H1 (cell line): Measurements from ENCODE around the gene ECPAS. TPM values are rescaled to one million over a fixed set of nuclear protein-coding genes. Genes with fewer than 3 reads are reported as not detected.

Experiments
- CTCF ChIA-PET: fragments of 300-600 bp; sonication (Branson Sonifier 250); formaldehyde crosslinking; loops from one replicate; lab custom pipeline; 2021; ENCODE audit not compliant: partially characterized antibody; lab: Charles Lee
- POLR2A ChIA-PET: fragments of 300-600 bp; sonication (Branson Sonifier 250); formaldehyde crosslinking; loops from one replicate; lab custom pipeline; 2021; ENCODE audit warnings: inconsistent platforms; ENCODE audit not compliant: partially characterized antibody; lab: Charles Lee
- DNase-seq, 2 experiments: peaks; one replicate each; pipeline versions ENCODE4 v3.0.0 to v3.0.0-alpha.2; 2010 to 2022; ENCODE audit warnings: low spot score in 2 of 2, low read depth in 1 of 2, mixed read lengths in 1 of 2
- FAIRE-seq: peaks from 2 replicates; lab custom pipeline; 2011; peaks lifted over from hg19 to GRCh38; lab: Jason Lieb, UNC
- H2AFZ ChIP-seq: 2 replicates; pipeline ENCODE4 v1.8.1; 2012; ENCODE audit warnings: low read length, inconsistent platforms
- H2AK5ac ChIP-seq: 2 replicates; pipeline ENCODE4 v1.6.1; 2013; ENCODE audit warnings: low read depth, low read length
- H2BK120ac ChIP-seq: replicated peaks from 2 replicates; pipeline ENCODE3; 2013; ENCODE audit warnings: low read depth, low read length, inconsistent platforms
- H2BK12ac ChIP-seq: 2 replicates; pipeline ENCODE4 v1.6.1; 2013; ENCODE audit warnings: low read depth, low read length
- H2BK15ac ChIP-seq: 2 replicates; pipeline ENCODE4 v1.6.1; 2013; ENCODE audit warnings: low read length
- H2BK20ac ChIP-seq: 2 replicates; pipeline ENCODE4 v1.6.1; 2013; ENCODE audit warnings: low read length
- H2BK5ac ChIP-seq: 2 replicates; pipeline ENCODE4 v1.6.1; 2013; ENCODE audit warnings: low read depth, low read length
- H3K14ac ChIP-seq: 2 replicates; pipeline ENCODE4 v1.6.1; 2013; ENCODE audit warnings: inconsistent platforms; ENCODE audit not compliant: insufficient read length
- H3K18ac ChIP-seq: 2 replicates; pipeline ENCODE4 v1.6.1; 2013; ENCODE audit warnings: low read length; ENCODE audit errors: extremely low read depth
- H3K23ac ChIP-seq: 2 replicates; pipeline ENCODE4 v1.6.1; 2013; ENCODE audit warnings: inconsistent platforms; ENCODE audit not compliant: insufficient read length
- H3K23me2 ChIP-seq: 2 replicates; pipeline ENCODE4 v1.6.1; 2013; ENCODE audit warnings: low read depth, low read length
- H3K27ac ChIP-seq: 2 replicates; pipeline ENCODE4 v1.6.1; 2011; ENCODE audit warnings: low read depth, low read length, inconsistent platforms
- H3K27me3 ChIP-seq, 4 experiments: replicated peaks in 1 of 4; 1 replicate in 1 of 4; 2 replicates in 3 of 4; pipeline versions ENCODE4 v1.6.1 to v1.8.1; 2011 to 2013; ENCODE audit warnings: low read length in 3 of 4, mild to moderate bottlenecking in 3 of 4, inconsistent platforms in 2 of 4, mixed read lengths in 2 of 4, moderate library complexity in 1 of 4; ENCODE audit not compliant: control insufficient read depth in 3 of 4, insufficient read depth in 3 of 4; ENCODE audit errors: extremely low read depth in 1 of 4
- H3K36me3 ChIP-seq, 4 experiments: 2 replicates each; pipeline versions ENCODE4 v1.6.1 to v1.8.1; 2011 to 2013; ENCODE audit warnings: mild to moderate bottlenecking in 4 of 4, low read length in 3 of 4, moderate library complexity in 2 of 4, control low read depth in 1 of 4, inconsistent platforms in 1 of 4; ENCODE audit not compliant: insufficient read depth in 4 of 4, control insufficient read depth in 2 of 4
- H3K4ac ChIP-seq: replicated peaks from 2 replicates; pipeline ENCODE3; 2013; ENCODE audit warnings: low read length, low read depth, mixed read lengths, inconsistent platforms; ENCODE audit not compliant: insufficient read length
- H3K4me1 ChIP-seq, 4 experiments: replicated peaks in 1 of 4; 1 replicate in 1 of 4; 2 replicates in 3 of 4; pipeline versions ENCODE4 v1.6.1 to v1.8.1; 2011 to 2013; ENCODE audit warnings: low read length in 3 of 4, inconsistent platforms in 2 of 4, mixed read lengths in 1 of 4; ENCODE audit not compliant: insufficient read depth in 4 of 4, control insufficient read depth in 3 of 4
- H3K4me2 ChIP-seq, 2 experiments: 2 replicates each; pipeline versions ENCODE4 v1.6.1 to v1.8.1; 2011 to 2013; ENCODE audit warnings: low read depth in 2 of 2, low read length in 2 of 2, control low read depth in 1 of 2, inconsistent platforms in 1 of 2, mild to moderate bottlenecking in 1 of 2; ENCODE audit not compliant: insufficient read depth in 1 of 2
- H3K4me3 ChIP-seq, 4 experiments: fragments of 200-600, 300-600 bp in 1 of 4; sonication (generic), shearing (Covaris generic), sonication (Bioruptor Twin) in 1 of 4; 2 replicates each; pipeline versions ENCODE4 v1.5.1 to v1.8.1; 2011 to 2016; ENCODE audit warnings: low read length in 4 of 4, low read depth in 3 of 4, control low read depth in 2 of 4, inconsistent platforms in 2 of 4, mild to moderate bottlenecking in 2 of 4, mixed read lengths in 1 of 4, moderate library complexity in 1 of 4; ENCODE audit not compliant: insufficient read depth in 2 of 4; ENCODE audit errors: extremely low read depth in 1 of 4
- H3K56ac ChIP-seq: replicated peaks from 2 replicates; pipeline ENCODE3; 2013; ENCODE audit warnings: low read depth, mild to moderate bottlenecking, mixed read lengths, low read length, inconsistent platforms; ENCODE audit not compliant: insufficient read length
- H3K79me1 ChIP-seq: 2 replicates; pipeline ENCODE4 v1.6.1; 2013; ENCODE audit warnings: low read depth, low read length, control low read depth
- H3K79me2 ChIP-seq, 2 experiments: 2 replicates each; pipeline versions ENCODE4 v1.6.1 to v1.8.1; 2012 to 2013; ENCODE audit warnings: low read length in 2 of 2, mild to moderate bottlenecking in 2 of 2, inconsistent platforms in 1 of 2; ENCODE audit not compliant: insufficient read depth in 2 of 2, control insufficient read depth in 1 of 2
- H3K9ac ChIP-seq, 4 experiments: replicated peaks in 1 of 4; 1 replicate in 1 of 4; 2 replicates in 3 of 4; pipeline versions ENCODE4 v1.6.1 to v1.8.1; 2011 to 2013; ENCODE audit warnings: low read depth in 3 of 4, low read length in 3 of 4, control low read depth in 2 of 4, mild to moderate bottlenecking in 2 of 4, moderate library complexity in 2 of 4, inconsistent platforms in 1 of 4; ENCODE audit errors: extremely low read depth in 1 of 4
- H3K9me3 ChIP-seq, 2 experiments: 2 replicates each; pipeline versions ENCODE4 v1.6.1 to v1.8.1; 2012 to 2013; ENCODE audit warnings: mild to moderate bottlenecking in 2 of 2, moderate library complexity in 2 of 2, control low read depth in 1 of 2, inconsistent platforms in 1 of 2, low read depth in 1 of 2, low read length in 1 of 2, mixed read lengths in 1 of 2; ENCODE audit not compliant: insufficient read depth in 2 of 2
- H4K20me1 ChIP-seq, 2 experiments: replicated peaks in 1 of 2; 2 replicates each; pipeline versions ENCODE3 to v1.8.1; 2011 to 2013; ENCODE audit warnings: inconsistent platforms in 2 of 2, low read length in 2 of 2, mild to moderate bottlenecking in 1 of 2; ENCODE audit not compliant: insufficient read depth in 2 of 2, control insufficient read depth in 1 of 2
- H4K5ac ChIP-seq: 2 replicates; pipeline ENCODE4 v1.6.1; 2013; ENCODE audit warnings: low read length, low read depth, mixed read lengths, inconsistent platforms; ENCODE audit not compliant: insufficient read length
- H4K8ac ChIP-seq: 2 replicates; pipeline ENCODE4 v1.8.0; 2013; ENCODE audit warnings: mild to moderate bottlenecking, moderate library complexity, low read length, inconsistent platforms; ENCODE audit not compliant: insufficient read depth; ENCODE audit errors: extremely low read depth
- H4K91ac ChIP-seq: replicated peaks from 2 replicates; pipeline ENCODE3; 2013; ENCODE audit warnings: low read length, mixed read lengths, inconsistent platforms; ENCODE audit not compliant: insufficient read length
- ASH2L ChIP-seq: fragments of 200-600, 300-600 bp; sonication (generic); IDR thresholded peaks from one replicate; pipeline ENCODE4 v1.7.1; 2017; ENCODE audit warnings: low read length
- BACH1 ChIP-seq: IDR thresholded peaks from 2 replicates; pipeline ENCODE4 v1.6.1; 2012; ENCODE audit warnings: low read length, improper control_type of control experiment
- CHD2 ChIP-seq: IDR thresholded peaks from 2 replicates; pipeline ENCODE4 v1.6.1; 2012; ENCODE audit warnings: low read length, improper control_type of control experiment
- CREB1 ChIP-seq: IDR thresholded peaks from 2 replicates; pipeline ENCODE4 v1.6.1; 2012; ENCODE audit warnings: inconsistent platforms
- EZH2 ChIP-seq: fragments of 200-600 bp; sonication (generic); IDR thresholded peaks from 2 replicates; pipeline ENCODE4 v1.7.1; 2012; ENCODE audit warnings: low read depth, mild to moderate bottlenecking, moderate library complexity, low read length, inconsistent platforms; ENCODE audit not compliant: severe bottlenecking
- GABPA ChIP-seq: IDR thresholded peaks from 2 replicates; pipeline ENCODE4 v1.6.1; 2011; ENCODE audit warnings: mild to moderate bottlenecking, low read length, moderate library complexity, borderline replicate concordance; ENCODE audit not compliant: insufficient read depth
- HDAC6 ChIP-seq: IDR thresholded peaks from one replicate; pipeline ENCODE4 v1.7.1; 2012; ENCODE audit warnings: low read depth, mild to moderate bottlenecking, inconsistent platforms, low read length, moderate library complexity
- JUND ChIP-seq: IDR thresholded peaks from 2 replicates; pipeline ENCODE4 v1.6.1; 2011; ENCODE audit warnings: mild to moderate bottlenecking, improper control_type of control experiment, low read length
- NRF1 ChIP-seq: IDR thresholded peaks from 2 replicates; pipeline ENCODE4 v1.6.1; 2011; ENCODE audit warnings: mild to moderate bottlenecking, low read depth, low read length, improper control_type of control experiment
- RXRA ChIP-seq: IDR thresholded peaks from 2 replicates; pipeline ENCODE4 v1.6.1; 2011; ENCODE audit warnings: low read depth, mild to moderate bottlenecking, low read length, moderate library complexity; ENCODE audit not compliant: insufficient read depth
- SP1 ChIP-seq: IDR thresholded peaks from 2 replicates; pipeline ENCODE4 v1.6.1; 2011; ENCODE audit warnings: low read depth, low read length
- SP2 ChIP-seq: IDR thresholded peaks from 2 replicates; pipeline ENCODE4 v1.6.1; 2012; ENCODE audit warnings: mild to moderate bottlenecking, low read length, inconsistent platforms
- WGBS, 2 experiments: shearing (Covaris generic) in 1 of 2; methylation state at CpG; one replicate each; pipeline versions ENCODE4 v1.1.6 to v1.1.7; 2013 to 2015; ENCODE audit warnings: low lambda C conversion rate in 2 of 2, mixed read lengths in 2 of 2, inconsistent platforms in 1 of 2, low coverage in 1 of 2, missing lambda C conversion rate in 1 of 2; ENCODE audit not compliant: insufficient replicate concordance in 2 of 2, insufficient coverage in 1 of 2, insufficient read length in 1 of 2; ENCODE audit errors: extremely low coverage in 1 of 2, missing lambda C conversion rate in 1 of 2; 5-methylcytosine and 5-hydroxymethylcytosine counted together
- polyA plus RNA-seq, 7 experiments: library from polyadenylated mRNA; depleted of rRNA in 3 of 7; stranded (reverse) in 5 of 7; unstranded in 2 of 7; fragments of >200 nt in 5 of 7; fragments of 200-250 nt in 2 of 7; gene quantifications; 1 replicate in 5 of 7; 2 replicates in 1 of 7; 4 replicates in 1 of 7; pipeline versions ENCODE4 v1.2.1 to v1.2.3, GENCODE V29; 2011 to 2013; ENCODE audit warnings: missing spikeins in 2 of 7, mixed read lengths in 2 of 7
- total RNA-seq: library from RNA; stranded (reverse); fragmentation: NEBNext Ultra II Directional; extraction: Animal tissue kit (Norgen Biotek cat#: 25700); gene quantifications from 2 replicates; pipeline ENCODE4 v1.2.1, GENCODE V29; 2021
- TF ChIP-seq, protein P1 (sequence below): IDR thresholded peaks from 2 replicates; pipeline ENCODE4 v1.6.1; 2012; ENCODE audit warnings: inconsistent platforms
- TF ChIP-seq, protein P2 (sequence below): IDR thresholded peaks from 2 replicates; pipeline ENCODE4 v1.6.1; 2012; ENCODE audit warnings: low read length, inconsistent platforms

The ECPAS gene
- total and polyA plus RNA-seq, 2 of the 8 experiments (the other 6 are each of a cell fraction or from before 2014, with no cell fraction given), result 20.9 to 131 TPM

DNA sequence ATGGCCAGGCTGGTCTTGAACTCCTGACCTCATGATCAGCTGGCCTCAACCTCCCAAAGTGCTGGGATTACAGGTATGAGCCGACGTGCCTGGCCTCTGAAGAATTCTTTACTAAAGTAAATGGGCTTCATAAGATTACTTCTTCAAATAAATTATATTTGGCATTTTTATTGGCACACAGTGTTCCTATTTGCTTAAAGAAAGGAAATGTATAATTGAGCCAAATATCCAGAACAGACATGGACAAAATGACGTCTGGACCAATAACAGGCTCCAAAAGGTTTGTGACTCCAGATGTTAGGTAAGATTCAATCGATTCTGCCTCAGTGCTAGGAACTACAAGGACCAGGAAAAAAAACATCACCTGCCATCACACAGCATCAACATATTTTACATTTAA, 40.7 kb downstream of the ECPAS start:
- Histone ChIP-seq H2AK5ac (no peak overlapping the region), H3K79me1 (no peaks in the 10 kb centered on the region), H2AFZ (no peak overlapping the region), H3K18ac (no peak overlapping the region), H4K20me1 (no peaks in the 10 kb centered on the region), H2BK15ac (no peak overlapping the region), H3K9ac (no peak overlapping the region), H3K36me3 (peaks cover 2 to 39% (median 26%) of the 10 kb centered on the region in 4 experiments; a peak in 6 of 8 replicates), H3K27ac (no peak overlapping the region), H2BK12ac (no peak overlapping the region), H3K4ac (no peak overlapping the region), H3K27me3 (no peaks in the 10 kb centered on the region), H3K23me2 (no peaks in the 10 kb centered on the region), H2BK5ac (no peak overlapping the region), H2BK120ac (no peak overlapping the region), H3K4me2 (no peak overlapping the region), H4K8ac (no peak overlapping the region), H3K4me1 (no peaks in the 10 kb centered on the region), H2BK20ac (no peak overlapping the region), H3K14ac (no peak overlapping the region), H3K4me3 (no peak overlapping the region), H3K79me2 (0 out of 4 replicates have a peak, but pooled peaks cover 0 to 4% of the 10 kb centered on the region in 2 experiments), H3K23ac (no peak overlapping the region), H4K5ac (no peak overlapping the region), H3K56ac (no peak overlapping the region), H4K91ac (no peak overlapping the region), H3K9me3 (no peaks in the 10 kb centered on the region)
- WGBS, 2 experiments, result 91% methylated on average over 4 of the region's 4 CpGs; no CpG with 5 or more reads in 1 of the 2 experiments
- no peak for DNase-seq
- ChIA-PET CTCF (no interaction called here), POLR2A (no interaction called here)
- no peak for FAIRE-seq
- TF ChIP-seq RXRA (no peak), BACH1 (no peak), CREB1 (no peak), SP1 (no peak), JUND (no peak), ASH2L (no peak), EZH2 (no peak), HDAC6 (no peak), GABPA (no peak), NRF1 (no peak), CHD2 (no peak), SP2 (no peak)
- TF ChIP-seq, protein P1, sequence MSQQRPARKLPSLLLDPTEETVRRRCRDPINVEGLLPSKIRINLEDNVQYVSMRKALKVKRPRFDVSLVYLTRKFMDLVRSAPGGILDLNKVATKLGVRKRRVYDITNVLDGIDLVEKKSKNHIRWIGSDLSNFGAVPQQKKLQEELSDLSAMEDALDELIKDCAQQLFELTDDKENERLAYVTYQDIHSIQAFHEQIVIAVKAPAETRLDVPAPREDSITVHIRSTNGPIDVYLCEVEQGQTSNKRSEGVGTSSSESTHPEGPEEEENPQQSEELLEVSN, result no peak
- TF ChIP-seq, protein P2, sequence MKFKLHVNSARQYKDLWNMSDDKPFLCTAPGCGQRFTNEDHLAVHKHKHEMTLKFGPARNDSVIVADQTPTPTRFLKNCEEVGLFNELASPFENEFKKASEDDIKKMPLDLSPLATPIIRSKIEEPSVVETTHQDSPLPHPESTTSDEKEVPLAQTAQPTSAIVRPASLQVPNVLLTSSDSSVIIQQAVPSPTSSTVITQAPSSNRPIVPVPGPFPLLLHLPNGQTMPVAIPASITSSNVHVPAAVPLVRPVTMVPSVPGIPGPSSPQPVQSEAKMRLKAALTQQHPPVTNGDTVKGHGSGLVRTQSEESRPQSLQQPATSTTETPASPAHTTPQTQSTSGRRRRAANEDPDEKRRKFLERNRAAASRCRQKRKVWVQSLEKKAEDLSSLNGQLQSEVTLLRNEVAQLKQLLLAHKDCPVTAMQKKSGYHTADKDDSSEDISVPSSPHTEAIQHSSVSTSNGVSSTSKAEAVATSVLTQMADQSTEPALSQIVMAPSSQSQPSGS, result no peak
